Stimulated activated CD8-positive, alpha-beta memory T cell treated with anti-CD3 and anti-CD28 coated beads, Interleukin-4, amount 100 ng/mL, for 48 hours (primary cell): ENCODE data around the gene AAGAB.
A peak's percentile ranks its signal among the peaks of the same experiment; 100 is the strongest.
"Not testable (repeated sequence)": the region's sequence is repeated elsewhere in the genome, so short reads cannot be mapped to it uniquely, and the experiment has no call there.

Experiments used
- DNase-seq: peaks from one replicate; pipeline ENCODE4 v3.0.0-alpha.2; 2020

The AAGAB gene

GRCh38 chr15:67254238-67255175 is at the start of gene AAGAB, which contains the start of gene IQCH:
Gene AAGAB (minus strand): TSS chr15:67254661. CDS start chr15:67254631, 30 bp downstream.
Gene IQCH (plus strand): TSS chr15:67254786. CDS start chr15:67254897, 111 bp downstream.
- peak; percentile 99 for DNase-seq

GRCh38 chr15:67303490-67304363 is 49.3 kb upstream of the AAGAB start:
- DNase-seq: no peak

- no peak for DNase-seq
These were observed 46.0 kb upstream of the AAGAB start for GRCh38 chr15:67300266-67301025.

- DNase-seq: no peak
These were observed 42.2 kb upstream of the AAGAB start for GRCh38 chr15:67296684-67297083.

GRCh38 chr15:67296188-67296587 is 41.7 kb upstream of the AAGAB start:
- DNase-seq: no peak

GRCh38 chr15:67290319-67290718 is 35.9 kb upstream of the AAGAB start:
- no peak for DNase-seq

- DNase-seq: not testable (repeated sequence)
These were observed 31.9 kb upstream of the AAGAB start for GRCh38 chr15:67286400-67286799.

- not testable (repeated sequence) for DNase-seq
These were observed 31.2 kb upstream of the AAGAB start for GRCh38 chr15:67285625-67286024.

GRCh38 chr15:67281714-67282113 is 27.3 kb upstream of the AAGAB start:
- DNase-seq: no peak

- no peak for DNase-seq
These were observed 25.8 kb upstream of the AAGAB start for GRCh38 chr15:67280217-67280616.

GRCh38 chr15:67276666-67277065 is 22.2 kb upstream of the AAGAB start:
- no peak for DNase-seq

- DNase-seq: no peak
These were observed 19.8 kb upstream of the AAGAB start for GRCh38 chr15:67274236-67274635.

- no peak for DNase-seq
These were observed 13.8 kb upstream of the AAGAB start for GRCh38 chr15:67267951-67268941.

GRCh38 chr15:67267440-67267839 is 13.0 kb upstream of the AAGAB start:
- no peak for DNase-seq

- no peak for DNase-seq
These were observed 12.4 kb upstream of the AAGAB start for GRCh38 chr15:67266870-67267269.

- DNase-seq: no peak
These were observed 5.3 kb upstream of the AAGAB start for GRCh38 chr15:67259806-67260205.

- DNase-seq: no peak
These were observed 4.9 kb upstream of the AAGAB start for GRCh38 chr15:67259379-67259778.

- not testable (repeated sequence) for DNase-seq
These were observed 4.0 kb upstream of the AAGAB start for GRCh38 chr15:67258412-67258811.

- no peak for DNase-seq
These were observed 1.6 kb upstream of the AAGAB start for GRCh38 chr15:67256051-67256450.

- DNase-seq: no peak
These were observed 768 bp downstream of the AAGAB start for GRCh38 chr15:67253549-67254237.

GRCh38 chr15:67253101-67253500 is 1.4 kb downstream of the AAGAB start:
- no peak for DNase-seq
